Activated naive CD4-positive, alpha-beta T cell treated with anti-CD3 and anti-CD28 coated beads, Interleukin-2, amount 50 U/mL, for 72 hours (primary cell): Measurements from ENCODE around the gene BLTP3A. TPM values are rescaled to one million over a fixed set of nuclear protein-coding genes. Genes with fewer than 3 reads are reported as not detected.
"Not testable (repeated sequence)": the region's sequence is repeated elsewhere in the genome, so short reads cannot be mapped to it uniquely, and the experiment has no call there.

Source experiments
- ATAC-seq, 2 donors: fragments of 150-1000 bp; cut with Tn5 transposase; 2 replicates each; pipeline ENCODE4 v1.10.0; 2021; ENCODE audit warnings: mild to moderate bottlenecking in 2 of 2, moderate library complexity in 2 of 2
- DNase-seq, 2 donors: peaks; one replicate each; pipeline ENCODE4 v3.0.0; 2021 to 2022; ENCODE audit warnings: low spot score in 2 of 2
- H3K27ac Mint-ChIP-seq, 2 donors: one replicate each; pipeline ENCODE4 v1.8.0; 2022; ENCODE audit warnings: mild to moderate bottlenecking in 2 of 2, mixed read lengths in 2 of 2
- H3K36me3 Mint-ChIP-seq, 2 donors: one replicate each; pipeline ENCODE4 v1.8.0; 2022; ENCODE audit warnings: mixed read lengths in 2 of 2
- H3K9me3 Mint-ChIP-seq, 2 donors: one replicate each; pipeline ENCODE4 v1.8.0; 2022; ENCODE audit warnings: mixed read lengths in 2 of 2
- total RNA-seq, 2 donors: library from RNA; stranded (reverse); gene quantifications; one replicate each; pipeline ENCODE4 v1.2.3, GENCODE V29; 2022

Gene BLTP3A
- total RNA-seq, 2 donors from 2014 or later = 11.1 to 15.0 TPM

DNA sequence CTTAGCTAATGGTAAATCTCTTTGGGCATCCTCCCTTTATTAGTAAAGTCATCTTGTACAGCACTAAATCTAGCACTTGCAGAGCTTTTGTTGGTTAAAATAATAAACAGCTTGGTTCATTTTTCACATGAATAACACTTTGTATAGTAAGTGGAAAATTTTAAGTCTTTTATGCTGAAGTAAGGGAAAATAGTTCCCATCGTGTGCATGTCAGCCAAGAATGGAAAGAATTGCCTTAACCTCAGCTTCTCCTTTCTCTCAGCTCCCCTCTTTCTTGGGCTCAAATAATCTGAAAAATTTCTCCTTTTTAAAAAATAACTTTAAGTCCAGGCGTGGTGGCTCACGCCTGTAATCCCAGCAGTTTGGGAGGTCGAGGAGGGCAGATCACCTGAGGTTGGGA lies 18.0 kb upstream of the BLTP3A start:
- peak overlapping the region in 1 of 2 donors; percentile 44 for H3K27ac Mint-ChIP-seq
- ATAC-seq (no peak), DNase-seq (no peak)
- no peaks in the 10 kb centered on the region for H3K9me3 Mint-ChIP-seq
- H3K36me3 Mint-ChIP-seq = peaks cover 0 to 35% of the 10 kb centered on the region in 2 donors

DNA sequence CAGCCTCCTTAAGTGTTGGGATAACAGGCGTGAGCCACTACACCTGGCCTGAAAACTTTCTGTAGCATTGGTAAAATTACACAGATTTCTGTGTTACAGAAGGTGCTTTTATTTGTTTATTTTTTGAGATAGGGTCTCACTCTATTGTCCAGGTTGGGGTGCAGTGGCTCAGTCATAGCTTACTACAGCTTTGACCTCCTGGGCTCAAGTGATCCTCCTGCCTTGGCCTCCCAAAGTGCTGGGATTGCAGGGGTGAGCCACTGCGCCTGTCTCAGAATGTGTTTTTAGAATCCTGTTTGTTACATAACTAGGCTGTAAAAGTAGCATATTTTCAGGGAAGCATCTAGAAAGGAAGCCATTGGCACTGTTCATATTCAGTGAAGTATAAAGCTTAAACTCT lies 16.9 kb upstream of the BLTP3A start:
- H3K9me3 Mint-ChIP-seq = no peaks in the 10 kb centered on the region
- DNase-seq = no peak
- peaks cover 0 to 28% of the 10 kb centered on the region in 2 donors for H3K36me3 Mint-ChIP-seq
- H3K27ac Mint-ChIP-seq = no peak overlapping the region
- ATAC-seq = no peak

- H3K9me3 Mint-ChIP-seq, ATAC-seq, DNase-seq, H3K36me3 Mint-ChIP-seq, H3K27ac Mint-ChIP-seq: not testable (repeated sequence)
These were observed 6.5 kb upstream of the BLTP3A start for GRCh38 chr6:34785375-34785774.

DNA sequence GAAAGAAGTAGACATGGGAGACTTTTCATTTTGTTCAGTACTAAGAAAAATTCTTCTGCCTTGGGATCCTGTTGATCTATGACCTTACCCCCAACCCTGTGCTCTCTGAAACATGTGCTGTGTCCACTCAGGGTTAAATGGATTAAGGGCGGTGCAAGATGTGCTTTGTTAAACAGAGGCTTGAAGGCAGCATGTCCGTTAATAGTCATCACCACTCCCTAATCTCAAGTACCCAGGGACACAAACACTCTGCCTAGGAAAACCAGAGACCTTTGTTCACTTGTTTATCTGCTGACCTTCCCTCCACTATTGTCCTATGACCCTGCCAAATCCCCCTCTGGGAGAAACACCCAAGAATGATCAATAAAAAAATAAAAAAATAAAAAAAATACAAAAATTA lies 4.7 kb upstream of the BLTP3A start:
- H3K36me3 Mint-ChIP-seq, DNase-seq, H3K9me3 Mint-ChIP-seq, ATAC-seq, H3K27ac Mint-ChIP-seq: not testable (repeated sequence)

DNA sequence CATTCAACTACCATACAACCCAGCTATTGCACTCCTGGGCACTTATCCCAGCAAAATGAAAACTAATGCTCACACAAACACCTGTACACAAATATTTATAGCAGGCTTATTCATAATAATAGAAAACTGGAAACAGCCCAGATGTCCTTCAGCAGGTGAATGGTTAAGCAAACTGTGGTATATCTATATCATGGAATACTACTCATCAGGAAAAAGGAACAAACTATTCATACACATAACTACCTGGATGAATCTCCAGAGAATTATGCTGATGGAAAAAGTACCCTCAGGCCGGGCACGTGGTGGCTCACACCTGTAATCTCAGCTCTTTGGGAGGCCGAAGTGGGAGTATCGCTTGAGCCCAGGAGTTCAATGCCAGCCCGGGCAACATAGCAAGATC lies 3.8 kb upstream of the BLTP3A start:
- H3K27ac Mint-ChIP-seq = no peak overlapping the region
- no peak for DNase-seq
- no peaks in the 10 kb centered on the region for H3K9me3 Mint-ChIP-seq
- ATAC-seq = no peak
- peaks cover 9 to 16% of the 10 kb centered on the region in 2 donors for H3K36me3 Mint-ChIP-seq

GRCh38 chr6:34791164-34791700 lies 651 bp upstream of the BLTP3A start:
- peak; percentile 26 to 64 for DNase-seq
- H3K36me3 Mint-ChIP-seq = peaks cover 9 to 16% of the 10 kb centered on the region in 2 donors
- ATAC-seq = peak; percentile 38 to 54
- peak overlapping the region; percentile 95 to 96 for H3K27ac Mint-ChIP-seq
- no peaks in the 10 kb centered on the region for H3K9me3 Mint-ChIP-seq

DNA sequence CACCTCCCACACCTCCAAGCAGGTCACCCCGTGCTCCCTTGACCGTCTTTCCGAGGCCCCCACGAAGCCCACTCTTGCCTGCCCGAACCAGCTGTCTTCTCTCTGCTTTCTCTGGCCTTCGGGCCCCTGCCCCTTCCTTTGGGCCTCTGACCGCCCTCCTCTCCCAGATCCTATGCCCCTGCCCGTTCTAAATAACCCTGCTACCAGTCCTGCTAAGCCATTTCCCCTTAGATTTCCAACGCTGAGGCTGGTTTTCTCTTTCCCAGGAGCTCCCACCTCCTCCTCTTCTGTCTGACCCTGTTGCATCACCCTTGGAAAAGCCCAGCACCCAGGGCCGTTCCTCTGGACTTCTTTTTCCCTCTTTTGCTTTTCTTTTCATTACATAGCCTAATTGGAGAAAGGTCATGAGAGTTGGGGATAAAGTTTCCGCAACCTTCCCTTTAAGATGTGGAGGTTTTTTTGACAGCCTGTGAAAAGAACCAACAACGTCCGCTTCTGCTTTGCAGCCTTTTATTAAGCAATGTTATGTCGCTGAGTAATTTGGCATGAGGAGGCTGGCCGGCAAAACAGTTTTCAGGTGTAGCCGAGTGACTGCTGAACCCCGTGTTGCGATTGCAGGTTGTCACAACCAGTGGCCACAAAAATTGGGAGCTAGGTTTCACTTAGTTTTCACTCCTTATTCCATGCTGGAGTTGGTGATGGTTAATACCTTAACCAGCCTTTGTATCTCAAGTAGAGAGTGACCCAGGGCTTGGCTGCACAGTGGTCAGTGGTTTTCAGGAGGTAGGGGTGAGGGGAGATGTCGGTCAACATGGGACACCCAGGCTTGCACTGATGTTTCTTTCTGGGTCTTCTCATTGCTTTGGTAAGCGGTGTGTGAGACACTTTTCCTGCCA lies 970 bp downstream of the BLTP3A start:
- Mint-ChIP-seq H3K36me3 (peaks cover 9 to 16% of the 10 kb centered on the region in 2 donors), H3K27ac (peak overlapping the region; percentile 95), H3K9me3 (no peaks in the 10 kb centered on the region)
- peak; percentile 7 to 38 for ATAC-seq
- peak; percentile 20 to 56 for DNase-seq

GRCh38 chr6:34793877-34794276 lies 2.0 kb downstream of the BLTP3A start:
- H3K27ac Mint-ChIP-seq = no peak overlapping the region
- ATAC-seq = no peak
- no peak for DNase-seq
- H3K36me3 Mint-ChIP-seq = peaks cover 9 to 16% of the 10 kb centered on the region in 2 donors
- H3K9me3 Mint-ChIP-seq = no peaks in the 10 kb centered on the region

DNA sequence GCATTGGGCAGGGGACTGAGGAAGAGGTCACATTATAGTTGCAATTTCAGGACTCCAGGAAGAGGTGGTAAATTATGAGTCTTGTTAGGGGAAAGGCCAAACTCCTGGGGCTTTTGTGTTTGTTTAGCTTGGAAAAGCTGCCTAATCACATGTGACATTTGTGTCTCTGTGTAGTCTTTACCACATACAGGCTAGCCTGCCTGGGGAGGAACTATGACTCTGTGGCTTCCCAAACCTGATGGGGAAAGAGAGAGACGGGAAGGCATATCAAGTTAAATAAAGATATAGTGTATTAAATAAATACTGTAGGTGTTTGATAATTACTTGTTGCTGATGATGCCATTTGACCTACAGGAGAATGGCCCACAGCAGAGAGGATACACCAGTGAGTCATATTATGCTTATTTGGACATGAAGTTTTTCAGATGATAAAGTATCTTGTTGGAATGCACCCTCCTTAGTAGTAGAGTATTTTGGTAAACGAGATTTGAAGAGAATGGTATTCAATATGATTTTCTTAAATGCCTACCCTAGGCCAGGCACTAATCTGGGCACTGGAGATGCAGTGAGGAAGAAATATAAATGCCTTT lies 4.0 kb downstream of the BLTP3A start:
- peaks cover 9 to 16% of the 10 kb centered on the region in 2 donors for H3K36me3 Mint-ChIP-seq
- no peak overlapping the region for H3K27ac Mint-ChIP-seq
- no peak for ATAC-seq
- no peak for DNase-seq
- no peaks in the 10 kb centered on the region for H3K9me3 Mint-ChIP-seq

GRCh38 chr6:34798057-34798456 lies 6.2 kb downstream of the BLTP3A start:
- no peak for DNase-seq
- no peak overlapping the region for H3K27ac Mint-ChIP-seq
- H3K9me3 Mint-ChIP-seq = no peaks in the 10 kb centered on the region
- no peaks in the 10 kb centered on the region for H3K36me3 Mint-ChIP-seq
- ATAC-seq = no peak

DNA sequence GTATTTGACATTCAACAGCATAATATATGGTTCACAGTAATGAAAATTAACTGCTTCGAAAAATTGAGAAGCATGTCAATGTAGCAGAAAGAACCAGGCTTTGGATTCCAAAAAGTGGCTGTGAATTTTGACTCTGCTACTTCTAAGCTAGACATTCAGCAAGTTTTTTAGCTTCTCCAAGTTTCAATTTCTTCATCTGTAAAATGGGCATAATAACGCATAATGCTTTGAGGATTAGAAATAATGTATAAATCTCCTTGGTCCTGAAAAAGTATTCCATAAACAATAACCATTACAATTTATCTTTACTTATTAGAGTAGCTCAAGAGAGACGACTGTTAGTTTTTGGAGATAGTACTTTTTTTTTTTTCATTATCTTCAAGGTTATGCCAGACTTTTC lies 7.7 kb downstream of the BLTP3A start:
- Mint-ChIP-seq H3K36me3 (no peaks in the 10 kb centered on the region), H3K27ac (no peak overlapping the region), H3K9me3 (no peaks in the 10 kb centered on the region)
- no peak for DNase-seq
- no peak for ATAC-seq

DNA sequence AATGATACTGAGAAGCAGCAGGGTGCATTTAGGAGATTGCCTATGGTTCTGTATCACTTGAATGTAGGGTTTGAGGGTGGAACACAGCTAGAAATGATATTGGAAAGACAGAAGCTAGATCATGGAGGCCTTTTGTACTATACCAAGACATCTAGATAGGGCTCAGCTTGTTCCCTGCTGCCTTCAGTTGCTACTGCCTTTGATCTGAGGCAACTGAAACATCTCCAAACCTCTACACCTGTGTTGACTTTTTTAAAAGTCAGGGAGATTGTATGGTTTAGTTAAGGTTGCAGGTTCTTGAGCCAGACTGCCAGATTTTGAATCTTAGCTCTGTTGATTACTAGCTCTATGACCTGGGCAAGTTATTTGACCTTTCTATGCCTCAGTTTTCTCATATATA lies 12.7 kb downstream of the BLTP3A start:
- H3K36me3 Mint-ChIP-seq = no peaks in the 10 kb centered on the region
- no peaks in the 10 kb centered on the region for H3K9me3 Mint-ChIP-seq
- no peak for ATAC-seq
- H3K27ac Mint-ChIP-seq = no peak overlapping the region
- no peak for DNase-seq

- not testable (repeated sequence) for DNase-seq, H3K9me3 Mint-ChIP-seq, H3K27ac Mint-ChIP-seq, ATAC-seq, H3K36me3 Mint-ChIP-seq
These were observed 13.2 kb downstream of the BLTP3A start for GRCh38 chr6:34805074-34805473.

DNA sequence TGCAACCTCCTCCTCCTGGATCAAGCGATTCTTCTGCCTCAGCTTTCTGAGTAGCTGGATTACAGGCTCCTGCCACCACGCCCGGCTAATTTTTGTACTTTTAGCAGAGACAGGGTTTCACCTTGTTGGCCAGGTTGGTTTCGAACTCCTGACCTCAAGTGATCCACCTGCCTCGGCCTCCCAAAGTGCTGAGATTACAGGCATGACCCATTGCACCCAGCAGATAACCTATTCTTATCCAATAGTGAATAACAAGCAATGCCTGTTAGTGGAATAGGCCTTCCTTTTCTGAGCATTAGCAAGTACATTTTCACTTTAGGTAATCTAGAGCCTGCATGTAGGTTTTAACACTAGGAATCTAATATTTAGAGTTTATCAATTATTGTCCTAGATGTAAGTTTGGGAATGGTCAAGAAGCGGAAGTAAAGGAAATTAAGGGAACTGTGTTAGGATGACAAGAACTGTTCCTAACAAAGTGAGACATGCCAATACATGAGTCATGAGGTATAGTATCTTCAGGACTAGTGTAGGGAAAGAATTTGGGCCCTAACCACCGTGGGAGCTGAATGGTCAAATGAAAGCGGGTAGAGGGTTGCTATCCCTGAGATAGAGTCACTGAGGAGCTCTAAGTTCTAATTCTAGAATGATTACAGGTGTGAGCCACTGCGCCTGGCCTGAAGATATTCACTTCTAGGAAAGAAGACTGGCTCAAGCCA lies 15.0 kb downstream of the BLTP3A start:
- H3K27ac Mint-ChIP-seq = peak overlapping the region; percentile 29
- DNase-seq (no peak), ATAC-seq (no peak)
- H3K36me3 Mint-ChIP-seq = no peaks in the 10 kb centered on the region
- H3K9me3 Mint-ChIP-seq = no peaks in the 10 kb centered on the region

DNA sequence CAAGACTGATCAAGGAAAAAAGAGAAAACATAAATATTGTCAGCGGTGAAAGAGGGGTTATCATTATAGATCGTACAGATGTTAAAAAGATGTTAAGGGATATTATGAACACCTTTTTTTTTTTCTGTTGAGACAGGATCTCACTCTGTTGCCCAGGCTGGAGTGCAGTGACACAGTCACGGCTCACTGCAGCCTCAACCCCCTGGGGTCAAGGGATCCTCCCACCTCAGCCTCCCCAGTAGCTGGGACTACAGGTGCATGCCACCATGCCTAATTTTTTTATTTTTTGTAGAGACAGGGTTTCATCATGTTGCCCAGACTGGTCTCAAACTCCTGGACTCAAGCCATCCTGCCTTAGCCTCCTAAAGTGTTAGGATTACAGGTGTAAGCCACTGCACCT lies 16.6 kb downstream of the BLTP3A start:
- not testable (repeated sequence) for ATAC-seq, DNase-seq, H3K36me3 Mint-ChIP-seq, H3K27ac Mint-ChIP-seq, H3K9me3 Mint-ChIP-seq

DNA sequence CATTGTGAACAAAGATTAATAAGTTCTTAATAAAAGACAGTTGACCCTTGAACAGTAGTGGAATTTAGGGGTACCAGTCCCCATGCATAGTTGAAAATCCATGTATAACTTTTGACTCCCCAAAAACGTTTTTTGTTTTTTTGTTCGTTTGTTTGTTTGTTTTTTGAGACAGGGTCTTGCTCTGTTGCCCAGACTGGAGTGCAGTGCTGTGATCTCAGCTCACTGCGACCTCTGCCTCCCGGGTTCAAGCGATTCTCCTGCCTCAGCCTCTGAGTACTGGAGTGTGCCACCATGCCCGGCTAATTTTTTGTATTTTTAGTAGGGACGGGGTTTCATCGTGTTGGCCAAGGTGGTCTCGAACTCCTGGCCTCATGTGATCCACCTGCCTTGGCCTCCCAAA lies 17.5 kb downstream of the BLTP3A start:
- DNase-seq, H3K27ac Mint-ChIP-seq, H3K36me3 Mint-ChIP-seq, H3K9me3 Mint-ChIP-seq, ATAC-seq: not testable (repeated sequence)
